GM19025 (cell line): Measurements from ENCODE around the gene NEURL2.
A peak's percentile ranks its signal among the peaks of the same experiment; 100 is the strongest.
"Not testable (repeated sequence)": the region's sequence is repeated elsewhere in the genome, so short reads cannot be mapped to it uniquely, and the experiment has no call there.

ENCODE experiments used
- ATAC-seq: cut with Tn5 transposase; IDR thresholded peaks from one replicate; pipeline ENCODE4 v1.9.1; 2021; ENCODE audit warnings: mild to moderate bottlenecking, low read depth, moderate library complexity; ENCODE audit not compliant: unreplicated experiment

The NEURL2 gene

DNA sequence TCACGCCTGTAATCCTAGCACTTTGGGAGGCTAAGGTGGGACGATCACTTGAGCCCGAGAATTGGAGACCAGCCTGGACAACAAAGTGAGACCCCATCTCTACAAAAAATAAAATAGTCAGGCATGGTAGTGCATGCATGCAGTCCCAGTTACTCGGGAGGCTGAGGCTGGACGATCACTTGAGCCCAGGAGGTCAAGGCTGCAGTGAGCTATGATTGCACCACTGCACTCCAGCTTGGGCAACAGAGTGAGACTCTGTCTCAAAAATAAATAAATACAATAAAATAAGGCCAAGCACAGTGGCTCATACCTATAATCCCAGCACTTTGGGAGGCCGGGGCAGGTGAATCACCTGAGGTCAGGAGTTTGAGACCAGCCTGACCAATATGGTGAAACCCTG lies 10.3 kb upstream of the NEURL2 start:
- ATAC-seq, result not testable (repeated sequence)

DNA sequence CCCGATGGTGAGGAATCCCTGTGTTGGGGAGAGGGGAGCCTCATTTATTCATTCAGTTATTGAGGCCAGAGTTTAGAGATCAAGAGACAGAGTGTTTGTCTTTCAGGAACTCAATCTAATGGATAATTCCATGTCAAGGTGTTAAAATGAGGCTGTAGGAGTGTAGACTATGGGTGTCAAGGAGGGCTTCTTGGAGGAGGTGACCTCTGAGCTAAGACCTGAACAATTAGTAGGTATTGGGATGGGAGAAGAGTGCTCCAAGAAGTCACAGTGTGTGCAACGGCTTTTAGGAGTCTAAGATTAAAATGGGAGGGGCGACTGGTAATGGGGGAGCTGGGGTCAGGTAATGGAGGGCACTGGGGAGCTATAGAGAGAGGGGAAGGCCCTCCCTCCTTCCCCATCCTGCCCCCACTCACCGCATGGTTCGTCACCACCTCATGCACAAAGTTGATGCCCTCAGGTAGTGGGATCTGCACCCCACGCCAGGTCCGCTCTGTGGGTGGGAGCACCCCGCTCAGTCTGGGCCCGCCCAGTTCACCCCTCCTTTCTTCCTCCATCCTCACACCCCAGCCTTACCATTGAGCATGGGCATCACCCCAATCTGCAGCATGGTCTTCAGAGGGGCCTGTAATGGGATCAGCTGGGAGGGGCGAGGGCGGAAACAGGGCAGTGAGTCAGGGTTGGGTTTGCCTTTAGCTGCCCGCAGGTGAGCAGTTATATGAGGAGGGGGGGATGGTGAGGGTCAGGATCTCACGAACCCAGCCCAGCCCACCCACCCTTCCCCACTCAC lies 8.2 kb upstream of the NEURL2 start:
- ATAC-seq, result no peak

DNA sequence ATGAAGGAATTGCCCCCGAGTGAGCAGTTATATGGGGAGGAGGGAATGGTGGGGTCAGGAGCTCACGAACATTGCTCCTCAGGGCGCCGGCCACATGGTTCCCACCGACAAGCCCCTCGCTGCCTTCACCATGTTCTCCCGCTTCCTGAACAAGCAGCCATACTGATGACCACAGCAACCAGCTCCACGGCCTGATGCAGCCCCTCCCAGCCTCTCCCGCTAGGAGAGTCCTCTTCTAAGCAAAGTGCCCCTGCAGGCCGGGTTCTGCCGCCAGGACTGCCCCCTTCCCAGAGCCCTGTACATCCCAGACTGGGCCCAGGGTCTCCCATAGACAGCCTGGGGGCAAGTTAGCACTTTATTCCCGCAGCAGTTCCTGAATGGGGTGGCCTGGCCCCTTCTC lies 7.3 kb upstream of the NEURL2 start:
- ATAC-seq, result no peak

DNA sequence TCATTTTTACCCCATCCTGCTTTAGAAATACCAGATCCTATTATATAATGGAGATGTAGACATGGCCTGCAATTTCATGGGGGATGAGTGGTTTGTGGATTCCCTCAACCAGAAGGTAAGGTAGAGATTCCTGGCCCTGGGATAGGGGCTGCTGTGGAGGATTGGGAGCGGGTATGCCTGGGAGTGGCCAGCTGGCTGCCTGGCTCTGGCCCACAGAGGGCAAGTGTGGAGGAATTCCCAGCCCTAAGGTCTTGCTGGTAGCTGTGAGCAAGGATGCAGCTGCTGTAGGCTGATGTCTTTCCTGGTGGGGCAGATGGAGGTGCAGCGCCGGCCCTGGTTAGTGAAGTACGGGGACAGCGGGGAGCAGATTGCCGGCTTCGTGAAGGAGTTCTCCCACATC lies 6.7 kb upstream of the NEURL2 start:
- ATAC-seq, result no peak

DNA sequence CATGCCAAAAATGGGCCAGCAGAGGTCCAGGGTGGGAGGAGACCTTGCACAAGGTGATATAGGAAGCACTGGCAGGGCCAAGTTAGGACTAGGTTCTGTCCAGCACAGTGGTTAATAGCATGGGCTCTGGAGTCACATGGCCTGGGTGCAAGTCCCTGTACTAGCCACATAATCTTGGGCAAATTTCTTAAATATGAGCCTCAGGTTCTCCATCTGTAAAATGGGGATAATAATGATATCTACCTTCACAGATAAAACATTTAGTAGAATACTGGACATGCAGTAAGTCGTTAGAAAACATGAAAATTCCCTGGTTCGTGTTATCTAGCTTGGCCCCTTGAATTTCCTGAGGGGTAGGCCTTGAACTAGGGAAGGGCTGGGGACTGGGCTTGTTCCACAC lies 6.3 kb upstream of the NEURL2 start:
- no peak for ATAC-seq

DNA sequence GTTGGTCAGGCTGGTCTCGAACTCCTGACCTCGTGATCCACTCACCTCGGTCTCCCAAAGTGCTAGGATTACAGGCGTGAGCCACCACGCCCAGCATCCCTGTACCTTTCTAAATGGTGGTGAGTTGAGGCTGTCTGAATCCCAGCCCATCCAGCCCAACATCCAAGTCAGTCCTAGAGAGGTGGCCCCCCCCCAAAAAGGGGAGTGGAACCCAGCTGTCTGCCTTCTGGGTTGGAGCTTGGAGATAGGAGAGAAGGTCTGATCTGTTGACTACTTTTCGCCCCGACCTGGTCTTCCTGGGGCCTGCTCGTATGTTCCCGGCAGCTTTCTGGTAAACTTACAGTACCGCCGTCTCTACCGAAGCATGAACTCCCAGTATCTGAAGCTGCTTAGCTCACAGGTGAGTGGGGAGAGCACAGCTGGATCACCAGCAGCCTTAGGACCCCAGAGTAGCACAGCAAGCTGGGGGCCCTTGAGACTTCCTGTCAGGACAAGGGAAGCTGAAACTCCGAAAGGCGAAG lies 5.7 kb upstream of the NEURL2 start:
- no peak for ATAC-seq

DNA sequence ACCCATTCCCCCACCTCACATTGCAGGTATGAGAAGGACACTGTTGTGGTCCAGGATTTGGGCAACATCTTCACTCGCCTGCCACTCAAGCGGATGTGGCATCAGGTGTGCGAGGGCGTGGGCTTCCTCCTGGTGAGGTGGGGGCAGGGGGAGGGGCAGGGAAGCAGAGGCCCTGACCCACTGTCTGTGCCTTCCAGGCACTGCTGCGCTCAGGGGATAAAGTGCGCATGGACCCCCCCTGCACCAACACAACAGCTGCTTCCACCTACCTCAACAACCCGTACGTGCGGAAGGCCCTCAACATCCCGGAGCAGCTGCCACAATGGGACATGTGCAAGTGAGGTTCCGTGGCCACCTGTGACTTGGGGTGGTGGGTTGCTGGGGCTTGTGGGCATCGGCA lies 3.8 kb upstream of the NEURL2 start:
- ATAC-seq, result no peak

DNA sequence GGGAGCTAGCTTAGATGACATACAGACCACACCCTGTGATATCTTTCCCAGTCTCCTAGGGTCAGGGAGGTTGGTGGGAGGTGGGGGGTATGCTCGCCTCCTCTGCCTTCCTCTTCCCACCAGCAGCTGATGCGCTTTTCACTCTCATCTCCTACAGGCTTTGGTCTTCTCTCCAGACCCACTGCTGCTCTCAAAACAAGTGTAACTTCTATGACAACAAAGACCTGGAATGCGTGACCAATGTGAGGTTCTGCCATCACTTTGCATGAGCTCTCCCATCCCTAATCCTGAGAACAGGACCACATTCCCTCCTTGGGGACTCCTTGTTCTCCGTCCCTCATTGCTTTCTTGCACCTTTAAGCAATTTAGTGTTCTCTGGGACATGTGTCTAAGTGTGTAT lies 2.8 kb upstream of the NEURL2 start:
- no peak for ATAC-seq

DNA sequence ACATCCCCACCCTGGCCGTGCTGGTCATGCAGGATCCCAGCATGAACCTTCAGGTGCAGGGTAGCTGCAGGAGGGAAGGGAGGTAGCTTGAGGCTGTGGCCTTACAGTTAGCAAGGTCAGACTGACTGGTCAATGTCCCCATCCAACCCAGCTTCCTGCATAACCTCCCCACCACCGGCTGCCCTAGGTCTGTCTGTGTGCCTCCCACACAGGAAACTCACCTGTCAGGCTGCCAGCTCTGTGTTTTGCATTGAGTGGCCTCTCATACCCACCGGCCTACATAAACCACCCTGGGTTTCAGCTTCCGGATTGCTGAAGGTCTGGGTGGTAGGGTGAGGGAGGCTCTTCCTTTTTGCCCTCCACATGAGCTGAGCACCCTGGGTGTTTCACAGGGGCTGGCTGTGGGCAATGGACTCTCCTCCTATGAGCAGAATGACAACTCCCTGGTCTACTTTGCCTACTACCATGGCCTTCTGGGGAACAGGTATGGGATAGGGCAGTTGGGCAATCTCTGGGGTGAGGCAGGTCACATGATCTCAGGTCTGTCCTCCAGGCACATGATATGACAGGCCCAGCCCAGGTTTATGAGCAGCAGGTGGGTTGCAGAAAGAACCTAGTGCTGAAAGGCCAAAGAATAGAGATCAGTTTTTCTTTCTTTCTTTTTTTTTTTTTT lies 2.0 kb upstream of the NEURL2 start:
- no peak for ATAC-seq

DNA sequence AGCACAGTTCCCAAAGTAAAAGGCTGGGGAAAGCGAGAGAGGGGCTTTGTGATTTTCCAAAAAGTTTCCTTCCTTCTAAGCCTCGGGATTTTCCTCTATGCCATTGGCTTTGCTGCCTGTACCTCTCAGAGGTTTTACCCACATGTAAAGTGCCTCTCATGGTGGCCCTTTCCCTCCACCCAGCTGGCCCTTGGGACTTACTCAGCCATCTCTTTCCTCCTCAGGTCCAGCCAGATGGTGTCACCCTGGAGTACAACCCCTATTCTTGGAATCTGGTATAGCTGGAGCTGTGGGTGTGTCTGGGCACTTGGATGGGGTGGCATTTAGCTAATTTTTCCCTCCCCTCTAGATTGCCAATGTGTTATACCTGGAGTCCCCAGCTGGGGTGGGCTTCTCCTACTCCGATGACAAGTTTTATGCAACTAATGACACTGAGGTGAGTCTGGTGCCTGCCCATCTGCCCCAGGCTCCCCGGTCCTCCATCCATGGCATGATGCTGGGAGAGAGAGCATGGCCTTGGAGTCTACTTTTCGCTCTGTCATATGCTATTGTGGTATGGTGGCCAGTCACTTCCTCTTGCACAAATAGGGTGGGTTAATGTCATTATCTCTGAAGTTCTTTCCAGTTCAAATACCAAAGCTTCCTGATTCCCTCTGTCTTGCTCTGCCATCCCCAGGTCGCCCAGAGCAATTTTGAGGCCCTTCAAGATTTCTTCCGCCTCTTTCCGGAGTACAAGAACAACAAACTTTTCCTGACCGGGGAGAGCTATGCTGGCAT lies 1.2 kb upstream of the NEURL2 start:
- no peak for ATAC-seq

DNA sequence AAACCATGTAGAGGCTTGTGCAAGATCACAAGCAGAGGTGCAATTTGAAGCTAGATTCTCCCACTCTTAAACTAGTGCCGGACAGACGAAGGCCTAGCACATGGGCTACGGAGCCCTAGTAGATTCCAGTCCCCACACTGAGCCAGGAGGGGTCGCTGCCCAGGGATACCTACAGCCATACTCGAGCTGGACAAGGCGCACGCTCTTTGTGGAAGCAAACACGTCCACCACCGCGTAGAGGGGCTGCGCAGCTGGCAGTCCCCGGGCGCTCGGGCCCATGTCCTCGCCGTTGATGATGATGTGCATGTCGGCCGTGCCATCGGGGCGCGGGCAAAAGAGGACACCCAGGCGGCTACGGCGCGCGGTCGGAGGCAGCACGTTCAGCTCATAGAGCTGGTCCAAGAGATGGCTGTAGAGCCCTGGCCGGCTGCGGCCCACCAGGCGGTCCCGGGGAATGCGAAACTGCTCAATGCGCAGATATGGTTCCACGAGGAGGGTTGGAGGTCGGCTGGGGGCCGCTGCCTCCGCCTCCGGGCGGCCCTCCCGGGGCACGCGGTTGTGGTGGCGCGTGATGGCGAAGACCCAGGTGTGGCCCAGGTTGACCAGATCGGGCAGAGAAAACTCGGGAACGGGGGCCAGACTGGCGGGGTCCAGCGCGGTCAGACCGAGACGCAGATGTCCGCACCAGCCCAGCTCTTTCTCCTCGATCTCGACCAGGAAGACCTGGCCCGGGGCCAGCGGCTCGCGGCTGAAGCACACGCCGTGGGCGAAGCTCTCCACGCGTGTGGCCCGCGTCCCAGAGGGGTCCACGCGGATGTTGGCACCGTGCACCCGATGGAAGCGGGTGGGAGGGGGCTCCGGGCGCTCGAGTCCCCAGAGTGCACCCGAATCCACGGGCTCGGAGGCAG lies 677 bp downstream of the NEURL2 start:
- no peak for ATAC-seq

DNA sequence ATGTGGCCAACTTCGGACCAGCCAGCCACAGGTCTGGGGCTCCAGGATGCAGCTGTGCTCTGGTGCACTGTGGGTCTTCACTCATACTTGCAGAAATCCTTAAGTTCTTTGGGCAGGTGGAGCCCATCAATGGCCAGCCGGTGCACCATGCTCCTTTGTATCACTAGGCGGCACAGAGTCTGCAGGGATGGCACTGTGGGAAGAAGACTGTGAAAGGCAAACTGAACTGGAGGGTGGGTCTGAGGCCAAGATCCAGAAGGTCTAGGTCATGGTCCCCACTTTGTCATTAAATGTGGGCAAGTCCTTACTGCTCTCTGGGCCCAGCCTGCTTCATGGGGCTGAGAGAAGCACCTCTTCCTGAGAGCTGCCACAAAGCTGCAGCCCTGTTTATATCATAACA lies 2.3 kb downstream of the NEURL2 start:
- ATAC-seq, result no peak

DNA sequence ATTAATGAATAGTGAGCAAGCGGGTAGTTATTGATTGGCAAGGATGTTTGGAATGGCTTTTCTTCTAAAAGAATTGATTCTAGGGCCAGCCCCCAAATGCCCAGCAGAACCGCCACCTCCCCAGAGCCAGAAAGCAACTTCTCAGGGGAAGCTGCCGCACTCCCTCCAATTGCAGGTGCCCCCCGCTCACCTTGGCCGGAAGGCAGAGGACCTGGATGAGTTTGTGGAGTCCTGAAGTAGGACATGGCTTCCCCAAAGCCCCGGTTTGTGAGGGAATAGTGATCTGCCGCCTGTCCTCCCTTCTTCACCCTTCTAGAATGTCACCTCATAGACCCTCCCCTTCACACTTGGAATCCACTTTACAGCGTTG lies 3.7 kb downstream of the NEURL2 start, which contains the start of gene SPATA25:
Gene SPATA25 (minus strand): TSS at position 277 of the 370 bp plus-strand sequence. CDS start 32 bp downstream, at position 245.
- no peak for ATAC-seq

DNA sequence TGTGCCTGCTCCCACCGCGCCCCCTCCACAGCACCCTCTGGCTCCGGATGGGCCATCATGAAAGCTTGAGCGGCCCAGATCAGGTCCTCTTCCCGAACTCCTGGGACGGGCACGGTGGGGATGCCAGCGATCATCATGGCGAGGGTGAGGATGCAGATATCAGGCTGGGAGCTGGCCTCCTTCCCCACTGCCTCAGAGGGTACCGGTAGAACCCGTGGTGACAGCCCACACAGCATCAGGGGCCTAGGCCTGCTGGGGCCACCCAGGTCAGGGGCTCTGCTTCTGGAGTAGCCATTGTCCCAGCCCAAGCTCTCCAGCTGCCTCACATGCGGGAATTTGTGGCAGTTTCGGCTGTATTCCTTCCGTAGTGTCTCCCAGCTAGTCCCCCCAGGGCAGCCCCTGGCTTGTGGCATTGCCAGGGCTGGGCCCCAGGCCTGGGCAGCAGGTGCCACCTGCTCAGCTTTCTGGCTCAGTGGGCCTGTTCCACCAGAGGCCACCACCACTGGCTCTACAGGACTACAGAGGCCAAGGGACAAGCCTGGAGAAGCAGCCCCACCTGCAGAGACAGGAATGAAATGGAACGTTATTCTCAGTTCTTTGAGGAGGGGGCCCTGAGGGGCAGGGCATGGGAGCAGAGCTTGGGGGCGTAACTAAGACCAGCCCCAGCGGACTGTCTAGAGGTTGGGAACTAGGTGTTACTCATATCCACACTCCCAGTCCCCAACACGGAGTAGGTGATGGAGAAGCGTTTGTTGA lies 4.2 kb downstream of the NEURL2 start:
- no peak for ATAC-seq

DNA sequence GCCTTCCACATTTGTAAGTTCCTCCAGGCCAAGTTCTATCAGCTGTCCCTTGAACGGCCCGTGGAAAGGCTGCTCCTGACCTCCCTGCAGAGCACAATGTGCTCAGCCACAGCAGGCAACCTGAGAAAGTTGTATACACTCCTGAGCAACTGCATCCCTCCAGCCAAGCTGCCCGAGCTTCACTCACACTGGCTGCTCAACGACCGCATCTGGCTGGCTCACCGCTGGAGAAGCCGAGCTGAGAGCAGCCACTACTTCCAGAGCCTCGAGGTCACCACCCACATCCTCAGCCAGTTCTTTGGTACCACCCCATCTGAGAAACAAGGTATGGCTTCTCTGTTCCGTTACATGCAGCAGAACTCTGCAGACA lies 7.9 kb downstream of the NEURL2 start:
- no peak for ATAC-seq

DNA sequence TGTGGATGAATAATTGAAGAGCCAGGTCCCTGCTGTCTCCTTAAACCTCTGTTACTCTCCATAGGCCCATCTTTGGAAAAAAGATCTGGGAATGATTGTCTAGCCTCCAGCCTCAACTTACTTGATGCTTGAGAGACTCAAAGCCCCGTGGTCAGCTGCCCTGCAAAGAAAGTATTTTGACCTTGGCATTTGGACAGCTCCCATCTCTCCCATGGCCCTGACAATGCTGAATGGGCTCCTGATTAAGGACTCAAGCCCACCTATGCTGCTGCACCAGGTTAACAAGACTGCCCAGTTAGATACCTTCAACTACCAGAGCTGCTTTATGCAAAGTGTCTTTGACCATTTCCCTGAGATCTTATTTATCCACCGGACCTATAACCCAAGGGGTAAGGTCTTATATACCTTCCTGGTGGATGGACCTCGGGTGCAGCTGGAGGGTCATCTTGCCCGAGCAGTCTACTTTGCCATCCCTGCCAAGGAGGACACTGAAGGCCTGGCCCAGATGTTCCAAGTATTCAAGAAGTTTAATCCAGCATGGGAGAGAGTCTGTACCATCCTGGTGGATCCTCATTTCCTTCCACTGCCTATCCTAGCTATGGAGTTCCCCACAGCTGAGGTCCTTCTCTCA lies 8.4 kb downstream of the NEURL2 start:
- ATAC-seq, result no peak

DNA sequence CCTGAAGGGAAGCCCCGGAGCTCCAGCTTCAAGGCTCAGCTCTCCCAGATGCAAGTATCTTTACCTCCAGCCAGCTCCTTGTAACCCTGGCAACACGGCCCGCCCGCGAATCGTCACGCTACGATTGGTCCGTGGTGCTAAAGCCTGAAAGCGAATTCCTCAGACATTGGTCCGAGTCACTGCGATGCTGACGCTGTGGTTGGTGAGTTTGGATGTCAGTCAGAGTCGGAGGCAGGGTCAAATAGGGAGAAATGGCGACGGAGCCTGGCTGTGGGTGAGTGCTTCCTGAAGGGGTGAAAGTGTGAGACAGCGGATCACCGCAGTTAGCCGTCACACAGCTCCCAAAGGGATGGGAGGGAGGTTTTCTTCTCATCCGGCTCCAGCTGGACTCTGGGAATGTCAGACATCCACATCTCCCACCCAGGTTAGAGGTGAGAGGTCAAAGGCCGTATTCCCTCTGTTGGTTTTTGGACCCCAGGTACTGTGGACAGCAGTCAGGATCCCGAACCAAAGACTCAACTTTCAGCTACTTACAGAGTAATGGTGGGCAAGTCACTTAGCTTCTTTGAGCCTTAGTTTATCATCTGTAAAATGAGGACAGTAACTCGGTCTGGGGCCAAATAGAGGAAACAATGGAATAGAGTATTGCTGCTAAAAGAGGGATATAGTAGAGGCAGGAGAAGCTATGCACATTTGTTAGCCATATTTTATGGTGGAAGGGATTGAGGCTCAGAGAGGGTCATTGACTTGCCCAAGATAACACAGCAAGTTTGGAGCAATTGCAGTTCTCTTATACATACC lies 9.8 kb downstream of the NEURL2 start, which contains the start of gene ZSWIM1:
Gene ZSWIM1 (plus strand): TSS at position 240 of the 801 bp plus-strand sequence. CDS start 1,366 bp downstream, outside the sequence.
- ATAC-seq, result peak; percentile 98
